ENCODE data around the gene RASL12. TPM values are rescaled to one million over a fixed set of nuclear protein-coding genes. Genes with fewer than 3 reads are reported as not detected.
A peak's percentile ranks its signal among the peaks of the same experiment; 100 is the strongest.

The RASL12 gene
- total RNA-seq, 1 donor from 2014 or later = 0.38 TPM

DNA sequence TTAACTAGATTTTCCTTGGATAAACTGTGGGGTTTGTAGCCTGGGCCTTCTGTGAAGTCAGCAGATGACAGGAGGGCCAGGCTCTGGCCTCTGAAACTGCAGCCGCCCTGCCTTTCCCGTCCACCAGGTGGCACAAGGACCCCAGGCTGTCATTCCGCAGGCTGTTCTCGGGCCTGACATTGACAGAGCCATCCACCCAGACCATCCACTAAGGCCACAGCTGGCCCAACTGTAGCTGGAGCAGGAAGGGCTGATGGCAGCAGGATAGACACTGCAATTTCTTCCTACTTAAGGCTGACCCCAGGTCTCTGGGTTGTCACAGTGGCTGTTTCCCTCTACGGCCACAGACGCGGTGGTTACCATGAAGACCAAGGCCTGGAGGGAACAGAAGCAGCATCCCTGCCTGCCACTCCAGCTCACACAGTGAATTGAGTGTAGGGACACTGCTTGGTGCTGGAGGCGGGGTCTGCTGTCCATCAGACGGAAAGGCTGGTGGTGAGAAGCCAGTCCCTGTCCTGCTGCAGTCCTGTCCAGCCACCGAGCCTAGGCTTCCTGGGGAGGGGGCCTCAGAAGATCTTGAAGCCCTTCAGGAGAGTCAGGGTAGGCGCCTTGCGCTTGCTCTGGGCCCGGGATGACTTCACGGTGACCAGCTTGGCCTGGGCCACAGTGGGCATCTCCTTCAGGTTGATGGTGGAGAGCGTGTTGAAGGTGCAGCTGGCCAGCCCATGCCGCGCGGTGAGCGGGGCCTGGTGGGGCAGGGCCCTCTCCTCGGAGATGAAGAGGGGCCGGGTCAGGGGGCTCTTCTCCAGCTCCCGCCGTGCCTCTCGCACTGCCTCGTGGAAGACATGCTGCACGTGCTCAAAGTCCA, 13.2 kb downstream of the RASL12 start:
- peaks cover 14% of the 10 kb centered on the region for H3K27me3 Mint-ChIP-seq
- H3K4me3 Mint-ChIP-seq (ENCODE audit: low read depth) = no peak overlapping the region
- peak; percentile 72 for DNase-seq (ENCODE audit: low spot score, unreplicated experiment)
- H3K9me3 Mint-ChIP-seq (ENCODE audit: low read depth) = no peaks in the 10 kb centered on the region
- H3K36me3 Mint-ChIP-seq (ENCODE audit: insufficient read depth) = no peaks in the 10 kb centered on the region
- TF ChIP-seq CTCF (IDR thresholded peaks at IDR 0.05; ENCODE audit: unreplicated experiment) = peak; percentile 89
- peak overlapping the region; percentile 33 for H3K27ac Mint-ChIP-seq
- H3K4me1 Mint-ChIP-seq (ENCODE audit: low read depth) = peaks cover 6% of the 10 kb centered on the region

DNA sequence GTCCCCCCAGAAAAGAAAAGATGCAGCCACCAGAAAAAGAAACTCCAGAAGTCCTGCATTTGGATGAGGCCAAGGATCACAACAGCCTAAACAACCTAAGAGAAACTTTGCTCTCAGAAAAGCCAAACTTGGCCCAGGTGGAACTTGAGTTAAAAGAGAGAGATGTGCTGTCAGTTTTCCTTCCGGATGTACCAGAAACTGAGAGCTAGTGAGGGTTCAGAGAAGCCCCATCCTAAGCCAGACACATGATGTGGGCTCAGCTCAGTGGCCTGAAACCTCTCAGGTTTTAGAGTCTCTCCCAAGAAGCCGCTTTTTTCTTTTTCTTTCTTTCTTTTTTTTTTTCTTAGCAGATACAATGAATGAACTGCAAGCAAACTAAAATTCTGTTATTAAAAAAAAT, 14.8 kb downstream of the RASL12 start:
- Mint-ChIP-seq H3K9me3 (ENCODE audit: low read depth) (no peaks in the 10 kb centered on the region), H3K4me3 (ENCODE audit: low read depth) (no peak overlapping the region), H3K36me3 (ENCODE audit: insufficient read depth) (no peaks in the 10 kb centered on the region), H3K27me3 (peaks cover 16% of the 10 kb centered on the region), H3K27ac (no peak overlapping the region), H3K4me1 (ENCODE audit: low read depth) (peaks cover 7% of the 10 kb centered on the region)
- no peak for DNase-seq (ENCODE audit: low spot score, unreplicated experiment)
- TF ChIP-seq CTCF (IDR thresholded peaks at IDR 0.05; ENCODE audit: unreplicated experiment) = no peak

GRCh38 chr15:65051266-65051665, 16.5 kb downstream of the RASL12 start:
- no peak overlapping the region for H3K27ac Mint-ChIP-seq
- no peaks in the 10 kb centered on the region for H3K9me3 Mint-ChIP-seq (ENCODE audit: low read depth)
- H3K27me3 Mint-ChIP-seq = peaks cover 16% of the 10 kb centered on the region
- no peak for DNase-seq (ENCODE audit: low spot score, unreplicated experiment)
- no peak for TF ChIP-seq CTCF (IDR thresholded peaks at IDR 0.05; ENCODE audit: unreplicated experiment)
- H3K4me1 Mint-ChIP-seq (ENCODE audit: low read depth) = peaks cover 2% of the 10 kb centered on the region
- no peak overlapping the region for H3K4me3 Mint-ChIP-seq (ENCODE audit: low read depth)
- H3K36me3 Mint-ChIP-seq (ENCODE audit: insufficient read depth) = no peaks in the 10 kb centered on the region

DNA sequence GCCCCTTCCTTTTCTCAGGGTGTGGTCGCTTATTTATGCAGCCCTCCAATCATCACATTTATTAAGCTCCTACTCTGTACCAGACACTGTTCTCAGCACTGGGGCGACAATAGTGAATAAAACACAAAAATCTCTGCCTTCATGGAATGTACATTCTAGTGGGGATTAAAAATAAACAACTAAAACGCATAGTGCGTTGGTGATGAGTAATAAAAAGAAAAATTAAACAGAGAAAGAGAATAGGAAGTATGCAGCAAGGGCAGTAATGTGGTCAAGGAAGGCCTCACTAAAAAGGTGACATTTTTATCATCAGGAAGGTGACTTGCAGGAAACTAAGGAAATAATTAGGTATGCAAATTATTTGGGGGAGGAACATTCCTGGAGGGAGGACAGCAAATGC, 17.5 kb downstream of the RASL12 start:
- no peak for DNase-seq (ENCODE audit: low spot score, unreplicated experiment)
- Mint-ChIP-seq H3K27ac (no peak overlapping the region), H3K27me3 (peaks cover 16% of the 10 kb centered on the region), H3K4me1 (ENCODE audit: low read depth) (peaks cover 4% of the 10 kb centered on the region), H3K9me3 (ENCODE audit: low read depth) (no peaks in the 10 kb centered on the region), H3K4me3 (ENCODE audit: low read depth) (no peak overlapping the region), H3K36me3 (ENCODE audit: insufficient read depth) (no peaks in the 10 kb centered on the region)
- TF ChIP-seq CTCF (IDR thresholded peaks at IDR 0.05; ENCODE audit: unreplicated experiment) = no peak

DNA sequence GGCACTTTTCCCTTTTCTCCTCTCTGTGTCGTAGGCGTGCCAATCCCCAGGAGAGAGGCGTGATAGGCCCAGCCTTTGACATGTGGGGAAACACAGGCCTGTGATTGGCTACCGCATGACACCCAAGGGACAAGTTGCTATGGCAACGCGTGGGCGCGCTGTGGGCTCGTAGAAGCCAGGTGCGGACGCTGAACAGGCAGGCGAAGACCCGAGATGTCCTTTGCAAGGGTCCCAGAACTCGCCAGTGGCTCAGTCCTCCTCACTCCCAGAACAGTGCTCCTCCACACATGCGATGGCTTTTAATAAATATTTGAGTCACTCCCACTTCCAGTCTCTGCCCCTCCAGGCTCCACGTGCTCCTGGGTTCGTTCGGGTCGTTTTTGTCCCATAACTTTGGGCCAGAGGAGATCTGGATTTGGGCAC, 18.4 kb downstream of the RASL12 start:
- H3K36me3 Mint-ChIP-seq (ENCODE audit: insufficient read depth) = no peaks in the 10 kb centered on the region

More for the DNA sequence above, 18.4 kb downstream of the RASL12 start:
- Mint-ChIP-seq H3K4me1 (ENCODE audit: low read depth) (peaks cover 11% of the 10 kb centered on the region), H3K27me3 (peaks cover 16% of the 10 kb centered on the region), H3K4me3 (ENCODE audit: low read depth) (peak overlapping the region; percentile 29), H3K27ac (no peak overlapping the region), H3K9me3 (ENCODE audit: low read depth) (no peaks in the 10 kb centered on the region)
- no peak for TF ChIP-seq CTCF (IDR thresholded peaks at IDR 0.05; ENCODE audit: unreplicated experiment)
- DNase-seq (ENCODE audit: low spot score, unreplicated experiment) = peak; percentile 75
